HG03196 (cell line): ENCODE data around the gene ATG3.
"Not testable (repeated sequence)": the region's sequence is repeated elsewhere in the genome, so short reads cannot be mapped to it uniquely, and the experiment has no call there.

Source experiments
- ATAC-seq: cut with Tn5 transposase; IDR thresholded peaks from one replicate; pipeline ENCODE4 v1.9.1; 2021; ENCODE audit not compliant: unreplicated experiment

ATG3 gene

GRCh38 chr3:112564247-112564939, 2.6 kb upstream of the ATG3 start:
- not testable (repeated sequence) for ATAC-seq

GRCh38 chr3:112561484-112561733, 353 bp downstream of the ATG3 start:
- ATAC-seq = peak; percentile 44

GRCh38 chr3:112560721-112561483, 860 bp downstream of the ATG3 start:
- peak; percentile 24 for ATAC-seq

GRCh38 chr3:112560307-112560706, 1.5 kb downstream of the ATG3 start:
- no peak for ATAC-seq

GRCh38 chr3:112557976-112558375, 3.8 kb downstream of the ATG3 start:
- no peak for ATAC-seq

- no peak for ATAC-seq
Observed at GRCh38 chr3:112555535-112556170, 6.1 kb downstream of the ATG3 start.

GRCh38 chr3:112550859-112551258, 10.9 kb downstream of the ATG3 start:
- ATAC-seq = no peak

- no peak for ATAC-seq
Observed at GRCh38 chr3:112546216-112546759, 15.5 kb downstream of the ATG3 start.

GRCh38 chr3:112539825-112540650, 21.7 kb downstream of the ATG3 start:
- ATAC-seq = peak; percentile 84

GRCh38 chr3:112531358-112531781, 30.4 kb downstream of the ATG3 start:
- no peak for ATAC-seq

- ATAC-seq = no peak
Observed at GRCh38 chr3:112530573-112530972, 31.2 kb downstream of the ATG3 start.

- not testable (repeated sequence) for ATAC-seq
Observed at GRCh38 chr3:112524127-112524526, 37.6 kb downstream of the ATG3 start.

GRCh38 chr3:112519424-112520001, 42.2 kb downstream of the ATG3 start:
- peak; percentile 52 for ATAC-seq

GRCh38 chr3:112518970-112519369, 42.8 kb downstream of the ATG3 start:
- ATAC-seq = not testable (repeated sequence)

GRCh38 chr3:112514527-112515128, 47.1 kb downstream of the ATG3 start:
- ATAC-seq = peak; percentile 98

GRCh38 chr3:112512320-112512719, 49.4 kb downstream of the ATG3 start:
- ATAC-seq = no peak

- no peak for ATAC-seq
Observed at GRCh38 chr3:112508860-112509259, 52.9 kb downstream of the ATG3 start.

- no peak for ATAC-seq
Observed at GRCh38 chr3:112508261-112508660, 53.5 kb downstream of the ATG3 start.

- no peak for ATAC-seq
Observed at GRCh38 chr3:112505907-112506306, 55.9 kb downstream of the ATG3 start.

GRCh38 chr3:112504123-112504522, 57.6 kb downstream of the ATG3 start:
- ATAC-seq = no peak
